Kidney capillary endothelial cell (primary cell): ENCODE data around the gene MBNL1.

Source experiments
- DNase-seq: peaks from one replicate; pipeline ENCODE4 v3.0.0-alpha.2; 2018; ENCODE audit warnings: low spot score

MBNL1 gene

DNA sequence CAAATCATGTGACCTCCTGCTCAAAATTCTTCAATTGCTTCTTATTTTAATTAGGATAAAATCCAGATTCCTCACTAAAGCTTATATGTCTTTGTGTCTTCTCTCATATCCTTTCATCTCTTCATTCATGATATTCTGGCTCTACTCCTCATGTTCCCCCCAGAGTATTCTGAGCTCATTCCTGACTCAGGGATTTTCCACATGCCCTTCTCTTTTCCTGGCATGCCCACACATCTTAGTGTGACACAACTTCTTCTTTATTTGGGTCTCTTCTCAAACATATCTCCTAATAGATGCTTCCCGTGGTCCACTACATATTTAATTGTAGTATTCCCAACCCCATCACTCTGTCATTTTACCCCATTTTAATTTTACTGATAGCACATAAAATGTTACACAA lies 15.2 kb upstream of the MBNL1 start:
- no peak for DNase-seq

DNA sequence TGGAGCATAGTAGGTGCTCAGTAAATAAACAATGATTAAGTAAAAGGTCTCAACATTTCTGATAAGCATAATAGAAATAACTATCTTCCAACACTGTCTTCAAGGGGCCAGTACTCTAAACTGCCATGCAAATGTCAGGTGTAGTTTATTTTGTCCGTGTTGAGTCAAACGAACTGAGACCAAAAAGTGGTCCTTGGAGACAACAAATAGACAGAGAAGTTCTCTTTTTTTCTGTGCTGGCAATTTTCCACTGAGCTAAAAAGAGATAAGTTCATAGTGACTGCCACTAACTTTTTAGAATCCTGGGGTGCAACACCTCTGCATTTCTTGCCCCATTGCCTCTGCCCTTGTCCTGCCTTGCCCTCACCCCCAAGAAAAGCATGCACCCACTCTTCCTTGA lies 14.7 kb upstream of the MBNL1 start:
- DNase-seq: no peak

DNA sequence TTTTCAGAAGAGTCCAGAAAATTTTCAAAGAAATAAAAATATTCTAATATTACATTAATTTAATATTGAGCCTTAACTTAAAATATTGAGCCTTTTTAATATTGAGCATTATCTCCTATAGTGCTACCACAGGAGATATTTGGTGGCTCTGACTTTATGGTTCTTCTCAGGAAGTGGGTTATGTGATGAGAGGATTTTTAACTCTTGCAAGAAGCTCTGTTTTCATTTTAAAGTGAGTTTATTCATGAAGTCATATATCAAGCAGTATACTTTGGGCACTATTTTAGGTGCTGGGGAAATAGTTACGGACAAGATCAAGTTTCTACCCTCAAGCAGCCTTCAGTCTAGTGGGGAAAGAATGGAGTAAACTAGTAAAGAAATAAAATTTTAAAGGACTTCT lies 13.4 kb upstream of the MBNL1 start:
- no peak for DNase-seq

DNA sequence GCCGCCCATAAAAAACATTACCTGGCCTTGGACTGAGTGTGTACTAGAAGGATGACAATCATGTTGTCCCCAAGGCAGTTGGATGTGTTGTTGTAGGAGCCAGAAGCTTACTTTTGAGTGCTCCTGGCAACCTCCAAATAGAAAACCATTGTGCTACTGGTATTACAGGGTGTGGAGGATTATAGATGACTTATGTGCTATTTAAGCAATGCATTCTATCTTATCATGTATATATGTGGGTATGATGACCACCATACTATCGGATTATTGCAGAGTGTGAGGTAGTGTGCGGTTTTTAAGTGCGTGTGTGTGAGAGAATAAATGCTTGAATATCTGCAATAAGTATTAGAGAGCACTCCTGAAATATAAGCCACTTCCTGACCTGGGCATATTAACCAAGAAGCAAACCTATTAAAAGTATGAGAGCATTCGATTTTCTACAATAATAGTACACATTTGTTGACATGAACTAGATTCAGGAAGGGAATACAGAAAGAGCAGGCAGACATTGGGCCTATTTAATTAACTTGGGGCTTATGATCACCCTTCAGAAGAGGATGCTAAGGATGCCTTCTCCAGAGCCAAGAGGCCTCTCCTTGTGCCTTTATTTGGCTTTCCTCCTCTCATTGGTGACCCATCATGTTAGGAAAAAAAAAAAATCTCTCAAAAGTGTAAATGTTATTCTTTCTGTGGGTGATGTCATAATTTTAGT lies 11.7 kb upstream of the MBNL1 start:
- no peak for DNase-seq

DNA sequence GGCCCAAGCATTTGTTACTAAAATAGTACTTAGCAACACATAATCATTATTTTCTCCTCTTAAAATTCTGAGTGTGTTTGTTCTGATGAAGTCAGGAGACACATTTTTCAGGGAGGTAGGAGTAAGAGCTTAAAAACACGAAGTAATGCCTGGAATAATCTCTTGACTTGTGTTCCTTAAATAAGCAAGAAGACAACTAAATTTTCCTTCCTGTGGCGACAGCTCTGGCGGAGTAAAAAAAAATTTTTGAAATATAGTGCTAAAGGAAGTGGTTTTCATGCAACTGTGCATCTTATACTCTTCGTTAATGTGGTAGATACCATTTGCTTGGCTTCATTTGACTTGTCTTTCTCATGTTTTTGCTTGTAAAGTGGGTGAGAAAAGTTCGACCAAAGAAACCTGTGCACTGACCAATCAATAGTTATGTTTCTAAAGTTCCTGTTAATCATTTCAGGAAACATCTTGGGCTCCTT lies 11.1 kb upstream of the MBNL1 start:
- no peak for DNase-seq

DNA sequence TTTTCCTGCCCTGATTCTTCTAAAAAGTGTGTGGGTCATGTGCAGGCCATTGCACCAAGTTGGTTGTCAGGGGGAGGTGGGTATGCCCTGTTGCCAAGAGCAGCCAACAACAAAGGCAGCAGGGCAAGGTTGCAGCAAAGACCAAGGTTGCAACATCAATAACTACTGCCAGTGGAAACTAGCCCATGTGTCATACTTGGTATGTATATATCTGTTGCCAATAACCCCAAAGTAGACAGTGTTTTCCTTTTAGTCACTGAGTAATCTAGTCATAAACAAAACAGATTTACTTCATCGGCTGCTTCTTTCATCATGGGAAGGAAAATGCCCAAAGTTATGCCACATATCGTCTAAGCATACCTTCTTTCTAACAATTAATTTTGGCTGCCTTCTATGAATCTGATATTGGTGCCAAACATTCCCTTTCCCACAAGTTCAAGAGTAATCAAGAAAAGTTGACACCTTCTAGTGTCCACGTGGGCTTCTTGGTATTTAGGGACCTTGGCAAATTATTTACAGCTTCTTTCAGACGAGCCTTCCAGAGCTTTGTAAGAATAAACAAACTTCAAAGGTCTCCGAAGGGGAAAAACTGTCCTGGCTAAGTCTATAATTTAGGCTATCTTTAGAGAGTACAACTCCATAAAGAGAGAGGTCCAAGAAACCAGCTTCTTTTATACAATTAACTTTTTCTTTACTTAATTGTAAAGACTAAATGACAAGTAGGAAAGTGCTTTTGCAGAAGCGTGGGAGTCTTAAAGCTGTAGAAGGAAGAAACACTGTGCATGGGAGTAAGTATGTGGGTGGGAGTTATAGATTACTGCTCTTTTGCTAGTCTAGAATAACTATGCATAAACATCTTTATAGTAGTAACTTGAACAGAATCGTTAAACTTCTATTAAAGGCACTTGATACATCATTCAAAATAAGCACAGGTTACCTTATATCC lies 10.0 kb upstream of the MBNL1 start:
- no peak for DNase-seq

DNA sequence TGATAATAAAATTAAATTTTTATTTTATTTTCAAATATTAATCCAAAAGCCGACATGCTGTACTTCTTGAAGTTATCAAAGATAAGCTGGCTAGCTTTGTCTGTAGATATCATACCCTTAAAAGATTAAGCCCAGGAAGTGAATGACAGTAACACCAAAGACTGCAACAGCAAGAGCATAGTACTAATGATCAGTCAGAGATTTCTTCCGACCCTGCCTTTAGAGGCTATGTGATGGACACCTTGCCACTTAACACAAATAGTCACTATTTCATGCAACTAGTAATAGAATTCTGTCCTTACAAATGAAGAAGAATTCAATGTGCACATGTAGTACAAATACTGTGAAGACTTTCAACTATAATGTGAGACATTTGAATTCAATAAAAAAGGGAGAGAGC lies 9.3 kb upstream of the MBNL1 start:
- DNase-seq: no peak

DNA sequence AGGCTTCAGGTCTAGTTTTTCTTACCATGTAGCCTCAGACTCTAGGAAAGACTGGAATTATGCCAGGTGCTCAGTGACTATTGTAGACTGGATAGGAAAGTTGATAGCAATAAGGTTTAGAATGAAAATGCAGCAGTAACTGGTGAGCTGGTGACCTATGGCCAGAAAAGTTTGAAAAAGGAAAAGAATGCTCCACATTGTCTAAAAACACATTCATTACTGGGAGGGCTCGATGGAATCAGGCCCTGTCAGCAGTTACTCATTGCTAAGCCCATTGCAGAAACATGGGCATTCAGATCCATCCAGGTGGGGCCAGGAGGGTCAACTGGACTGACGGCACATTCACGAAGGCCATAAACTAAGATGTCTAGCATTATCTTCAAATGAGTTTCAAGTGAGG lies 8.7 kb upstream of the MBNL1 start:
- DNase-seq: no peak

DNA sequence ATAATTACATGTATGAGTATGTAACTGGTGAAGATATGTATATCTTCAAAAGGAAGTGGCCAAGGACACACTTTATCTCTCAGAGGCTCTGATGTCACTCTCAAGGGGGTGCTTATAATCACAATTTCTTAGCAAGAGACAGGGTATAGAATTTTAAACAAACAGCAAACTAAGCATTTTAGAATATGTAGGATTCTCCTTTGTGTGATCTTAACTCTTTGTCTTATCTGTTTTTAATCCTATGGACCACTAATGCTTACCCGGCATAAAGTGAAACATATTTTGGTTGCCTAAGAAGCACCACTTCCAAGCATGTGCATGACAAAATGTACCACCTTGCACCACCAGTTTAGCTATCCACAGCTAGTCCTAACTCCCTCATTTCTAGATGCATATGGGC lies 8.2 kb upstream of the MBNL1 start:
- DNase-seq: no peak

DNA sequence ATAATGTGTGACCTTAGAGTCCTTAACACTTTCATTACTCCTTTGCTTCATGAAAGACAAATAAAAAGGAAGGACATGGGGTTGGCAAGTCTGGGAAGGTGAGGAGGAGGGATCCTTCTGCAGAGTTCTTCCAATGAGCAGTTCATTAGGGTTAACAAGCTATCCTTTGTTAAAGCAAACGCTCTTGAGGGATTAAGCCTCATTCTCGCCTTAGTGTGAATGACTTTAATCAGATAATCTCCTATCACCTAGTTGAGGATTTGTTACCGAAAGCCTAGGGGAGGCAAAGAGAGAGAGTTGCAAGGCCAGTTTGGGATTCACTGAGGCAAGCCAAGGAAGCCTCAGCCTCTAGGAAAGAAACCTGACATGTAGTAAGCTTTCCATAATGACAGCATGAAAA lies 7.4 kb upstream of the MBNL1 start:
- DNase-seq: no peak

DNA sequence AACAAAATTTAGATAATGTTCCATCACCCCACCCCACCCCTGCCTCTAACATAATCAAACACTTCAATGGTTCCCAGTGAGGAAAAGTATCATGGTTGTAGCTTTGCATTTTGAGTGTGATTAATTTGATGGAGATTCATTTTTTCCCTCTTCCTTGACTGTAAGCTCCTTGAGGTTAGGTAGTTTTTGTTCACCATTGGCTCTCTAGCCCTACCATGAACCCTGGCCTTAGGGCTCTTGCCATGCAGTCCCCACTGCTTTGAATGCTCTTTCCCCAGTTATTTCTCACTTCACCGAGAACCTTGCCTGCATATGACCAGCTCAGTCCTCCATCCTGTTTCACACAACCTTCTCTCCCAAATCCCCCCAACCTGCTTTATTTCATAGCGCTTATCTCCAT lies 5.0 kb upstream of the MBNL1 start:
- DNase-seq: no peak

DNA sequence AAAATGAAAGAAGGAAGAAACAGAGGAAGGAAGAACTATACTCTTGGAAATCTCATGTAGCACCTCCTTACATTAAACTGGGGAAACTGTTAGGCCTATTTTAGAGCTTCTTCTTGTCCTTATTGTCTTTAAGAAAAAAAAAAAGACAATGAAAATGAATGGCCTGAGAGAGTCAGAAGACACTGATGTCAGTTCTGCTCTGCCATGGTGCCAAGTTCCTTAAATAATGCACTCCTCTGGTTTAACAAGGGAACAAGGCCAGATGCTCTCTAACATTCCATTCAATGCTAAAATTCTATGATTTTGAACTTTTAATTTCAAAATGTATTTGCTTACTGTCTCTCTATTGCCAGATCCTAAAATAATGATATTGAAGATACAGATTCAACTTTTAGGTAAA lies 4.4 kb upstream of the MBNL1 start:
- DNase-seq: no peak

DNA sequence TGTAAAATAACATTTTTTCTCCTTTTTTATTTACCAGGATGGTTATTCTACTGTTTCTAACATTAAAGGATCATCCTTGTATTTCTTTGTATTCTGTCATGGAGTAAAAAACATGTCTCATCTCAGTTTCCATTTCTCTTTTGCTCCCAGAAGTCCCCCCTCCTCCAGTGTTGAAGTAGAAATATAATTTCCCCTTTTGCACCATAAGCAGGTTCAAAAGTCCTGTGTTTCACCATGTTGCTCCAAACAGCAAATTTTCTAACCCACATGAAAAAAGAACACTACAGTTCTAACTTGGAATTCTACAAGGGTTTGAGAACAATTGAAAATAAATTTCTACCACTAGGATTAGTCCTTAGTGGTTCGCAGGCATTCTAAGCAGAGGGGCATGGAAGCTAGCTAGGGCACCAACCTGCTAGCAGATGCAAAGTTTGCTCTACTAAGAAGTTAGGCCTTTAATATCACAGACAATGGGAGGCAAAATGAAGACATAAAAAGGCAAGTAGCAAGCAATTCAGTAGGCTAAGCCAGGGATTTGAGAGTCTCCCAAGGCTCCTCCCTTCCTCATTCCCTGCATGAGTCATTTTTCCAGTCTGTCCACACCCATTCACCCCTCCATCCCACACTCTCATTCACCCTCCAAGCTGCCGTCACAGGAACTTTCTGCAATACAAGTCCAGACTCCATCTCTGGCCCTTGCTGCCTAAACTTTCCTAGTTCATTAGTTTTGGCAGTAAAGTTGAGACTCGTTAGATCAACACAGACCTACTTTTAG lies 2.3 kb upstream of the MBNL1 start:
- DNase-seq: peak; percentile 77

DNA sequence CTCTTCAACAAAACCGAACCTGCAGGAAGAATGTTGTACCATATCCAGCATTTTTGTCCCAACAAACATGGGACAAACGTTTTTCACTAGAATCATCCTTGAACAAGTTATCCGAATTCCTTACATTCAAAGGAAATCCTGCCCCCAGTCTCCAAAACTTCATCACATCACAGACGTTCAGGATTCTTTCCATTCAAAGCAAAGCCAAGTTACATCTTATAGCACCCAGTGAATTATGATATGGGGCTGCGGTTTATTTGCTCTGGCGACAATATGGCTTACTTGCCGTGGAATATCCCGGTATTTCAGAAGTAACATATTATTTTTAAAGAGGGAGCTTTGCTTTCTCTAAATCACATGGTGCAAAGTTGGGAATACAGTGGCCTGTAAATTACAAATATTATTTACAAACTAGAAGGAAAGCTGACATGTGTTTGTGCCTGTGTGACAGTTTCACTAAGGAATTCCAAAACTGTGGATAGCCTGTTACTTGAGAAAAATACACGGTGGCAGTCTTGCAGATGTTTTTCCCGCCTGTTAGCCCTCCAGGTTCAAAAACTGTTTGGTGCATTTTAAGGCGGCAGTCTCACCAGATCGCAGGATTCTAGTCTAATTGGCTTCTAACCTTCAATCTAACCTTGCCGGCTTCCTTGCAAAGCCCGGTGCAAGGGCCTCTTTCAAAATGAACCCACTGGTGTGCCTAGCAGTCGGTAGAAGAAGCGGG lies 736 bp upstream of the MBNL1 start:
- DNase-seq: peak; percentile 55

DNA sequence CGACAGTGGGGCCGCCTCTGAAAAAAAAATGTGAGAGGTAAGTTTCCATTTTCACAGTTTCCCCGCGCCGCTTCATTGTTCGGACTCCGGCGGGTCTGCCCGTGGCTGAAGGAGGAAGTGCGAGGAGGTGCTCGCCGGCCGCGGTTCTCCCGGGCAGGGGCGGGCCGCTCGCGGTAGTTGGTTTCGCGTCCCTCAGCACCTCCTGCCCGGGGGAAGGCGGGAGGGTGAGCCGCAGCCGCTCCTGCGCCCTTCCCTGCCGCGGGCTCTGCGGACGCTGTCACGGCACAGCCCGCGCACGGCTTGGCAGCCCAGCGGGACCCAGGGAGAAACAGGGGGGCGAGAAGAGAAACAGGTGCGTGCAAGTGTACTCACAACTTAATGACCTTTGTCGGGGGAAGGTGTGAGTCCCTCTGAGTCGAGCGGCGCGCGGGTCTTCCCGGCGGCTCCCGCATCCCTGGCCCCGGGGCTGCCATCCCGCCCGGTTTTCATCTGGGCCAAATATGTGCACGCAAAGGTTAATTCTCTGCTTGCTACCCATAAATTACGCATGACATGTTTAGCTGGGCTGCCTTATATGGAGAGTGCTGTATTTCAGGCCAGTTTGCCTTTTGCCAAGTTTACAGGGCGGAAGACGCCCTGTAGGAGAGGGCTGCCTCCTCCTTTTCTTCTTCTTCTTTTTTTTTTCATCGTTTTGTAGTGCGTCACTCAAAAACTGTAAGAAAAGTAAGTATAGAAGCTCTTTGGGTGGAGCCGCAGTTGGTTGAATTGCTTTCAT lies 514 bp downstream of the MBNL1 start:
- no peak for DNase-seq

DNA sequence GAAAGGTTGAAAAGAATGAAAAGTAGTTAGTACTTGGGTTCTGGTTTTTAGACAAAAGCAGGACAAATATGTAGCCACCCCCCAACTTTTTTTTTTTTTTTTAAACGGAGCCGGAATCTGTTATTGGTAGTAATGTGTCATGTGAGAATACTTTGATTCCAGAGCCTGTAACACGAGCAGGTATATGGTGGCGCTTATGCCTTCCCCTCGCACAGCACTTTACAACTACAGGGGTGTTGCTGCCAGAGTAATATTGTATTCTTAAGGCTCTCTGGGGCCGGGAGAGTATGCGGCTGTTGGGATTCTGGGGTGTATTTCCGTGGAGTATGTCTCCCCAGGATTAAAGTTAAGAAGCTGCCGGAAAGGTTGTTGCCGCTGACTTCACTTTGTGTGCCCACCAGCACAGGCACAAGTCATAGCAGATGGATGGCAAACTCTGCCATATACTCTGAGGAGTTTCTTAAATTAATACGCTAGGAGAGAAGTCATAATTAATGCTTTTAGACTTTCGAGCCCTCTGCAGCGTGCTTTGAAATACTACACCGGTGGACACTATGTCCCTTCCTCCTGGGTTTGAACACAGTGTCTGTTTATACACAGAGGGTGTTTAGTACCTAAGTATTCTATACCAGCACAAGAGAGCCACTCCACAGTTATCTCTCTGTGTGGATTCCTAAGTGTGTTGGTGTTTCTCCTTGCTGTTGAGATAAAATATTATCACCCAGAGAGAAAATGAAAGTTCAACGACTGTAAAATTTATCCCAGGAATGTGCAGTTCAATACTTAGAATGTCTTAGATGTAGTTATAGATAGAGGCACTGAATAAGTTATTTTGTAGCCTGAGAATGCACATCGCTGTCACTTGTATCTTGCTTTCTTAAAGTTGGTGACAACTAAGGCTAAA lies 1.4 kb downstream of the MBNL1 start:
- no peak for DNase-seq

DNA sequence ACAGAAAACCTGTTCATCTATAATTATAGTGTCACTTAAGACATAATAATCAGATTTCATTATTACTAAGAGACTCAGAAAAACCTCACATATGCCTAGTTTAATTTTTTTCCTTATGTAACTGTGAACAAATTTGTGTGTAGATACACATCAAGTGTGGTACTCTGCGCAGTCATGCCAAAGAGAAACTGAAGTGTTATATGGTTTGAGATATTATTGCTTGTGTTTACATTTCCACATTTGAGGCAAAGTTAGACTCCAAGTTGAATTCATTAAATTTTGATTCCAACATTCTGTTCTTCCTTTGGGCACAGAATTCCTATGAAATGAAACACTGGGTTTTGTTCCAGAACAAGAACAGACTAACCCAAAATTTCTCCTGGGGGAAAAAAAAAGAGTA lies 2.2 kb downstream of the MBNL1 start:
- no peak for DNase-seq

DNA sequence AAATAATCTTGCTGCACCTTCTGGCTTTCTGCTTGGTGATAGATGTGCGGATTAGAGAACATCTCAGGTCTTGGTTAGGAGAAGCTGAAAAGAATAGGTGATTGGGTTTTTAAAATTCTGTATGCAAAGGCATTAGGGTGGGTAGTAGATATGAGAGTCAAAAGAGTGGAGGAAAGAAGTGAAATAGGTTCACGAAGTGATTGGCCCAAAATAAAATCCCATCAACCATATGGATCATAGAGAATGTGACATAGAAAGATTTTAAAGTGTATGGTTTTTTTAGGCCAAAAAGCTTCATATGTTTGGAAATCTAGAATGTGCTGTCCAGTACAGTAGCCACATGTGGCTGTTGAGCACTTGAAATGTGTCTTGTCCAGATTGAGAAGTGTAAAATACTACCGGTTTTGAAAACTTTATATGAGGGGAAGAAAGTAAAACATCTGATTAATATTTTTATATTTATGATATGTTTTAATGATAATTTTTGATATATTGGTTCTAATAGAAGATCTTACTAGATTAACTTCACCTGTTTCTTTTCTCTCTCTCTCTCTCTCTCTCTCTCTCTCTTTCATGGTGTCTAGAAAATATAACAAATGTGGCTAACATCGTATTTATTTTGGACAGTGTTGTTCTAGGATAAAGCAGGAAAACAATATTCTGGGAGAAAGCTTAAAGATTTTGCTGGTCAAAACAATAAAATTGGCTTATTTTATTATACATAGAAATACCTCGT lies 2.9 kb downstream of the MBNL1 start:
- DNase-seq: no peak

DNA sequence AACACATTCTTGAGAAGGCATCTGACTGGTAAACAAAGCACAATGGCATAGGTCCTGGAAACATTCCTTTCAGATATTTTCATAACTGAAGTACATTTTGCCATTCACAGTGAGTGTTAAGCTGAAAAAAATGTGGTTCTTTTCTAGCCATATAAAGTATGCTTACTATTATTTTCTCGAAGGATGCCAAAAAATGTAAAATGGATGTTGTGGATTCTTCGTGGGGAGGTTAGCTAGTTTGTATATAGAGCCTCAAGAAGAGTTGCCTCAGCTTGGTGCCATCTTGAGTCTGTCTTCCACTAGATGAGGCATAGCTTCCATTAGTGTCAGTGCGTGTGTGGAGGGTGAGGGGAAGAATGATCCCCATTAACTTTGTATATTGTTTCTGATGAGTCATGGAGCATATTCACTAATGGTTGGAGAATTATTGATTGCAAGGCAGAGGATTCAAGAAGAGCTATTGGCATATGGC lies 4.1 kb downstream of the MBNL1 start:
- no peak for DNase-seq
